ENCODE results near the gene EHD1. TPM values are rescaled to one million over a fixed set of nuclear protein-coding genes. Genes with fewer than 3 reads are reported as not detected.
A peak's percentile ranks its signal among the peaks of the same experiment; 100 is the strongest.

The EHD1 gene
- total and polyA plus RNA-seq, 2 of the 8 experiments (the other 6 are each of a cell fraction or from before 2014, with no cell fraction given): 31.5 to 42.9 TPM

DNA sequence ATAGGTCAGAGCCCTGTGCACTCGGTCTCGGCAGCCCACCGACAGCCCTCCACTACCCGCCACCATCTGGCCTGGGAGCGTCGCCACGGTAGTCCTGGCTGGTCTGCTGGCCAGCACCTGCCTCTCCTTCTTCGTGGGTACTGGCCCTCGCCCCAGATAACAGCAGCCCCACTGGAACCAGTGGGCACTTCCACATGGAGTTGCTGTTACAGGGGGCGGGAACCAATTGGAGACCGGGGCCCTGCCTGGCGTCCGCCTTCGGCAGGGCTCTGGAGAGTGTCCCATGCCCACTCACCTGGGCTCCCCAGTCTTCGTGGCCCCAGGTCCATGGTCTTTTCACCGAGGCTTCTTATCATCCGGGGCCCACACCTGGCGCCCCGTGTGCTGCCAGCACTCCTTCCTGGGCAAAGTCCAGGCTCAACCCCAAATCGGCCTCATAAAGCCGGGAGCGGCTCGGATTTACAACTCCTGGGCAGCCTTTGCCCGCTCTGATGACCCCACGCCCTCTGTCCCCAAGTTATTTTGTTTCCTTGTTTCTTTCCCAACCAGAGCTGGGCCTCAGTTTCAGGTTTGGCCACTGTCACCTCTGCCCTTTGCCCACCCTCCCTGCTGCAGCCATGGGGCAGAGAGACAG is 12.9 kb upstream of the EHD1 start:
- H3K9me3 ChIP-seq (ENCODE audit: insufficient read depth in 2 of 2, low read depth in 1 of 2, low read length in 1 of 2): no peaks in the 10 kb centered on the region
- no peak overlapping the region for H4K8ac ChIP-seq (ENCODE audit: extremely low read depth, insufficient read depth, low read length)
- H3K27me3 ChIP-seq (replicated peaks in 1 of 4; ENCODE audit: control insufficient read depth in 3 of 4, extremely low read depth in 1 of 4, insufficient read depth in 3 of 4, low read length in 3 of 4): no peaks in the 10 kb centered on the region
- no peak overlapping the region for H2BK15ac ChIP-seq (ENCODE audit: low read length)
- ChIA-PET CTCF (ENCODE audit: partially characterized antibody) (interaction anchor here (1.2 to 32.2 kb wide), 9 partner anchors 10 to 229 kb away, joined by 3 to 1058 read pairs (median 4); partner anchors contain the start of genes ATG2A, CDC42BPG and EHD1), POLR2A (ENCODE audit: partially characterized antibody) (interaction anchor here (0.6 to 24.6 kb wide), 4 partner anchors 14 to 113 kb away, joined by 3 to 408 read pairs (median 34); partner anchors contain the start of genes EHD1, PPP2R5B and SF1)
- no peak overlapping the region for H3K23ac ChIP-seq (ENCODE audit: insufficient read length)
- H3K4me2 ChIP-seq (ENCODE audit: insufficient read depth in 1 of 2, low read depth in 2 of 2, low read length in 2 of 2): no peak overlapping the region
- H3K36me3 ChIP-seq (ENCODE audit: control insufficient read depth in 2 of 4, insufficient read depth in 4 of 4, low read length in 3 of 4): peaks cover 0 to 6% (median 0%) of the 10 kb centered on the region in 4 experiments; a peak in 2 of 8 replicates
- no peak overlapping the region for H2BK120ac ChIP-seq (replicated peaks; ENCODE audit: low read depth, low read length)
- no peaks in the 10 kb centered on the region for H3K23me2 ChIP-seq (ENCODE audit: low read depth, low read length)
- H4K91ac ChIP-seq (replicated peaks; ENCODE audit: insufficient read length, low read length): no peak overlapping the region
- peaks cover 0 to 14% (median 8%) of the 10 kb centered on the region in 4 experiments; a peak in 6 of 7 replicates for H3K4me1 ChIP-seq (replicated peaks in 1 of 4; ENCODE audit: control insufficient read depth in 3 of 4, insufficient read depth in 4 of 4, low read length in 3 of 4)
- no peak overlapping the region for H3K56ac ChIP-seq (replicated peaks; ENCODE audit: insufficient read length, low read depth, low read length)
- no peaks in the 10 kb centered on the region for H3K79me2 ChIP-seq (ENCODE audit: control insufficient read depth in 1 of 2, insufficient read depth in 2 of 2, low read length in 2 of 2)
- no peak overlapping the region for H2BK20ac ChIP-seq (ENCODE audit: low read length)
- peak overlapping the region; percentile 30; the same call in 1 of the 2 replicates for H2BK5ac ChIP-seq (ENCODE audit: low read depth, low read length)
- H2AFZ ChIP-seq (ENCODE audit: low read length): no peak overlapping the region
- DNase-seq (ENCODE audit: low read depth in 1 of 2, low spot score in 2 of 2) (no peak), FAIRE-seq (no peak)
- no peak overlapping the region for H3K27ac ChIP-seq (ENCODE audit: low read depth, low read length)
- H2AK5ac ChIP-seq (ENCODE audit: low read depth, low read length): no peak overlapping the region
- H3K79me1 ChIP-seq (ENCODE audit: low read depth, low read length): no peaks in the 10 kb centered on the region
- no peak overlapping the region for H2BK12ac ChIP-seq (ENCODE audit: low read depth, low read length)
- TF ChIP-seq CBX8 (IDR thresholded peaks at IDR 0.05; ENCODE audit: borderline replicate concordance, low read depth, low read length) (no peak), RNF2 (IDR thresholded peaks at IDR 0.05; ENCODE audit: borderline replicate concordance, low read depth, low read length, missing control alignments, poor library complexity, severe bottlenecking) (no peak), BACH1 (IDR thresholded peaks at IDR 0.05; ENCODE audit: low read length) (no peak), TAF7 (optimal IDR thresholded peaks at IDR 0.05; ENCODE audit: borderline replicate concordance, low read depth, low read length) (no peak), EGR1 (IDR thresholded peaks at IDR 0.05; ENCODE audit: borderline replicate concordance, low read depth, low read length) (no peak), KDM1A (IDR thresholded peaks at IDR 0.05; ENCODE audit: borderline replicate concordance, low read length) (no peak), HDAC6 (IDR thresholded peaks at IDR 0.05; ENCODE audit: low read depth, low read length) (no peak), CBX5 (IDR thresholded peaks at IDR 0.05; ENCODE audit: low read depth, low read length) (no peak), SIRT6 (IDR thresholded peaks at IDR 0.05; ENCODE audit: low read length) (no peak), SIX5 (IDR thresholded peaks at IDR 0.05; ENCODE audit: low read depth, low read length) (no peak), SP4 (IDR thresholded peaks at IDR 0.05; ENCODE audit: low read length) (no peak)
- TF ChIP-seq, protein P1, sequence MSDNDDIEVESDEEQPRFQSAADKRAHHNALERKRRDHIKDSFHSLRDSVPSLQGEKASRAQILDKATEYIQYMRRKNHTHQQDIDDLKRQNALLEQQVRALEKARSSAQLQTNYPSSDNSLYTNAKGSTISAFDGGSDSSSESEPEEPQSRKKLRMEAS (IDR thresholded peaks at IDR 0.05): no peak
- no peak overlapping the region for H3K18ac ChIP-seq (ENCODE audit: extremely low read depth, low read length)
- no peak overlapping the region for H3K4ac ChIP-seq (replicated peaks; ENCODE audit: insufficient read length, low read depth, low read length)
- H3K9ac ChIP-seq (replicated peaks in 1 of 4; ENCODE audit: extremely low read depth in 1 of 4, low read depth in 3 of 4, low read length in 3 of 4): no peak overlapping the region
- H3K14ac ChIP-seq (ENCODE audit: insufficient read length): no peak overlapping the region
- H4K5ac ChIP-seq (ENCODE audit: insufficient read length, low read depth, low read length): no peak overlapping the region
- H4K20me1 ChIP-seq (replicated peaks in 1 of 2; ENCODE audit: control insufficient read depth in 1 of 2, insufficient read depth in 2 of 2, low read length in 2 of 2): no peaks in the 10 kb centered on the region
- WGBS, 2 experiments (ENCODE audit: extremely low coverage in 1 of 2, insufficient coverage in 1 of 2, insufficient read length in 1 of 2, insufficient replicate concordance in 2 of 2, low coverage in 1 of 2, low lambda C conversion rate in 2 of 2, missing lambda C conversion rate in 1 of 2): 95% methylated on average over 21 of the region's 25 CpGs; no CpG with 5 or more reads in 1 of the 2 experiments
- H3K4me3 ChIP-seq (ENCODE audit: extremely low read depth in 1 of 4, insufficient read depth in 2 of 4, low read depth in 3 of 4, low read length in 4 of 4): no peak overlapping the region
